Activated T-cell treated with anti-CD3 and anti-CD28 coated beads for 1 hour (primary cell): ENCODE measurements around the gene ELMO1.

Experiments used
- DNase-seq: peaks from one replicate; pipeline ENCODE4 v3.0.0-alpha.2; 2020; ENCODE audit warnings: low read depth

Gene ELMO1

GRCh38 chr7:37448636-37449361 lies at the start of gene ELMO1:
Gene ELMO1 (minus strand): TSS chr7:37448864. CDS start chr7:37342690, 106,174 bp downstream.
- DNase-seq: peak; percentile 57

- DNase-seq: no peak
Measured at GRCh38 chr7:37497576-37497975, 48.9 kb upstream of the ELMO1 start.

- no peak for DNase-seq
Measured at GRCh38 chr7:37495574-37496184, 47.0 kb upstream of the ELMO1 start.

- no peak for DNase-seq
Measured at GRCh38 chr7:37494926-37495325, 46.3 kb upstream of the ELMO1 start.

GRCh38 chr7:37493810-37494209 lies 45.1 kb upstream of the ELMO1 start:
- DNase-seq: no peak

- DNase-seq: no peak
Measured at GRCh38 chr7:37493123-37493522, 44.5 kb upstream of the ELMO1 start.

- no peak for DNase-seq
Measured at GRCh38 chr7:37491919-37492694, 43.4 kb upstream of the ELMO1 start.

GRCh38 chr7:37489703-37490102 lies 41.0 kb upstream of the ELMO1 start:
- no peak for DNase-seq

GRCh38 chr7:37488163-37488764 lies 39.6 kb upstream of the ELMO1 start:
- DNase-seq: no peak

- no peak for DNase-seq
Measured at GRCh38 chr7:37484426-37485073, 35.9 kb upstream of the ELMO1 start.

- DNase-seq: no peak
Measured at GRCh38 chr7:37483627-37484026, 35.0 kb upstream of the ELMO1 start.

GRCh38 chr7:37482953-37483352 lies 34.3 kb upstream of the ELMO1 start:
- no peak for DNase-seq

GRCh38 chr7:37482505-37482904 lies 33.8 kb upstream of the ELMO1 start:
- DNase-seq: no peak

- no peak for DNase-seq
Measured at GRCh38 chr7:37481722-37482288, 33.1 kb upstream of the ELMO1 start.

GRCh38 chr7:37481154-37481553 lies 32.5 kb upstream of the ELMO1 start:
- DNase-seq: no peak

GRCh38 chr7:37480041-37481031 lies 31.7 kb upstream of the ELMO1 start:
- DNase-seq: no peak

- no peak for DNase-seq
Measured at GRCh38 chr7:37476881-37477450, 28.3 kb upstream of the ELMO1 start.

- DNase-seq: no peak
Measured at GRCh38 chr7:37476428-37476827, 27.8 kb upstream of the ELMO1 start.

GRCh38 chr7:37475646-37476045 lies 27.0 kb upstream of the ELMO1 start:
- no peak for DNase-seq

GRCh38 chr7:37471619-37472018 lies 23.0 kb upstream of the ELMO1 start:
- DNase-seq: no peak
